NCI-H1694 (cell line): ENCODE results near the gene PSMD1.
"Not testable (repeated sequence)": the region's sequence is repeated elsewhere in the genome, so short reads cannot be mapped to it uniquely, and the experiment has no call there.

Experiments
- DNase-seq: peaks from one replicate; lab custom pipeline; 2025; lab: John Stamatoyannopoulos, UW

Gene PSMD1

DNA sequence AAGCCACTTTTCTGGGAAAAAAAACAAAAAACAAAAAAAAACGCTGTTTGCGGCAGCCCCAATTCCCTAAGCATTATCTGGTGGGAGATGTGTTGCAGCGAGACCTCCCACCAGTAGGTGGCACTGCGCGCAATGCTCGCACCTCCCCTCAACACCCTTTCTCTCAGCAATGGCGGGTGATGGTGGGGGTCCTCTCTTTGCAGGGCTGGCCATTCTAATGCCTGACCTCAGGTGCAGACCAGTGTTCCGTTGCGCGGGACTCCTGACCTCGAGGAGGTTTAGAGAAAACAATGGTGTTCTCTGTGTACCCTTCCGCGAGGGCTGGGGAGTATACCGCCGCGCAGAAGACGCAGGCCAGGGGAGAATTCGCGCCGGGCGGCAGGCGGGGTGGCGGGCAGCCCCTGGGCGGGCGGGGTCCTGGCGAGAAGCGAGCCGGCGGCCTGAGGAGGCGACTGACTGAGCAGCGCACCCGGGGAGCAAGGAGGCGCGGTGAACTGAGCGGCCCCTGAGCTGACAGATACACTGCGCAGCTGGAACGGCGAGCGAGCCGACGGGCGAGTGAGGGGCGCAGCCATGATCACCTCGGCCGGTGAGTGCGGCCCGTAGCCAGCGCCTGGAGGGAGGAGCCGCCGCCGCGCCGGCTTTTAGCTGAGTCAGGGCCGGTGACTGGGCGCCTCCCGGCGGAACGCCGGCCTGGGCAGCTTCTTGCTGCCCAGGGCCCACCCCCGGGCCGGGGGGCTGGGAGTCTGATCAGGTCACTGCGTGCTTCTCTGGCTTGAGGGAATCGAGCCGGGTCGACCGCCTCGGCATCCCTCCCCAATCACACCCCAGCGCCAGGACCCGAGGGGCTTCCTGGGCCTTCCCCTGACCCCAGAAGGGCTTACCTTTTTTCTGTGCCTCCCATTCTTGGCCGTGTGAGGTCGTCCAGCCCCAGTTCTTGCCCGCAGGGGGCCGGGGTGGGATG lies at the start of gene PSMD1:
Gene PSMD1, plus strand, starts transcription at position 415 of the 964 bp plus-strand sequence. Its CDS starts 159 bp downstream, at position 574.
- peak; percentile 93 for DNase-seq

DNA sequence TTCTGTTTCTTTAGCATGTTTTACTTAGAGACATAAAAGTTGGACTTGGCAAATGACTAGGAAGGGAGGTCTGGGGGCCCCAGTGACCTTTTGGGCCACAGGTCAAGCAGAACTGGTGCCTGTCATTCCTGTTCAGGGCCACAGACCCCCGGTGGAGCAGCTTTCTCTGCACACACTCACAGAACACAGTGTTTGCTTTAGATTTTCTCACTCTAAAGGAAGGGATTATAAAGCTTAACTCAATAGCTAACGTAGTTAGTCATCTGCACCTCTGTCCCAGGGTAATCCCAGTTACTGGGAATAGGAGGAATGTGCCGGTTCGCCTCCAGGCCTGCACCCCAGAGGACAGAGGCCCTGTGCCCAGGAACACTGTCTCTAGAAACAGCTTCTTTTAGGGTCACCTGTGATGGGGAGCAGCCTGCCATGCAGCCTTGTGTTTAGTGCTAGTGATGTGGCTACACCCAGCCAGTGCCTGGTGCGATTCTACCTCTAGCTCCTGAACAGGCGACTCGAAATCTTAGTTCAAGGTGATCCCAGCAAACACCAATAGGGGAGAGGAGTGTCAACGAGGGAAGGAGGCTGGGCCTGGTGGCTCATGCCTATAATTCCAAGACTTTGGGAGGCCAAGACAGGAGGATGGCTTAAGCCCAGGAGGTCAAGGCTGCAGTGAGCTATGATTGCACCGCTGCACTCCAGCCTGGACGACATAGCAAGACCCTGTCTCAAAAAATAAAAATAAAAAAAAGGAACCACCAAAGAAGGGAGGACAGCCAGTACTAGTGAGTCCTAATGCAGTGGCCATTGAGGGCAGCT lies 49.2 kb upstream of the PSMD1 start:
- DNase-seq, result no peak

DNA sequence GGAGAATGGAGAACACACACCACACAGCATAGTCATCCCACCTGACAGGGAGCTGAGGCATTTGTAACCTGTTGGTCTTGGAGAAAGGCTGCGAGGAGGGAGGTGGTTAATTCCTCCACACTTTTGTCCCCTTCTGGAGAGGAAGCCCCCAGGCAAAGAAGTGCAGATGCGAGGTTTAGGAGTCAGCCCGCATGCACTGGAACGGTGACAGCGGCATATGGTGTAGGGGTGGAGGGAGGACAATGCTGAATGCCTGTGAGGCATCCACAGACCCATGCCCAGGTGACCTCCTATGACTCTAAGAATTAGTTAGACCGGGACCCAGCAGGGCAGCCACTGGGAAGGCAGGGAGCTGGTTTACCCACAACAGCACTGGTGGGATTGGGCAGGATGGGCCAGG lies 48.5 kb upstream of the PSMD1 start:
- no peak for DNase-seq

DNA sequence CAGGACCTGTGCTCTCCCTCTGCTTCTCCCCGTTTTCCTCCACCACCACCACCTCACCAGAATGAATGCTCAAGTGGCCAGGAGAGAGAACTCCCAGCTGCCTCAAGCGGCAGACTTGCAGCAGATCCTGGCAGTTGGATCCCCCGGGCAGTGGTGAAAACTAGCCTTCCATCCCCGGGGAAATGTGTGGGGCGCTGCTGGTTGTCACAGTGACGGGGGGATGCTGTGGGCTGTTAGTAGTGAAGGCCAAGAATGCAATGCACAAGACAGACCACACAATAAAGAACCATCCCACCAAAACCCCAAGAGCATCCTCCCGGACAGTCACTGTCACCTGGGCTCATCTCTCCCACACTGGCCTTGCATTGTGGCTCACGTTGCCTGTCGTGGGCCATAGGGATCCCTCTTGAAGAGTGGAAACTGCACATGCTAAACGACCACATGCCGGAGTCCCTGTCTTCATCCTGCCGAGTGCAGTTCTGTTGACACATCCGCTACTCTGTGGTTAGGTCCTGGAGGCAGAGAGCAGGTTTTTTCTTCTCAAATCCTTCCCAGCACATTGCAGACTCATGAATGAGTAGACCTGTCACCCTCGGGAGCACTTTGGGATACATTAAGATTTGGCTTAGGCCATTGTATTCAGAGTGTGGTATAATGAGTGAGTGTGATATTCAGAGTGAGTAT lies 47.3 kb upstream of the PSMD1 start:
- no peak for DNase-seq

DNA sequence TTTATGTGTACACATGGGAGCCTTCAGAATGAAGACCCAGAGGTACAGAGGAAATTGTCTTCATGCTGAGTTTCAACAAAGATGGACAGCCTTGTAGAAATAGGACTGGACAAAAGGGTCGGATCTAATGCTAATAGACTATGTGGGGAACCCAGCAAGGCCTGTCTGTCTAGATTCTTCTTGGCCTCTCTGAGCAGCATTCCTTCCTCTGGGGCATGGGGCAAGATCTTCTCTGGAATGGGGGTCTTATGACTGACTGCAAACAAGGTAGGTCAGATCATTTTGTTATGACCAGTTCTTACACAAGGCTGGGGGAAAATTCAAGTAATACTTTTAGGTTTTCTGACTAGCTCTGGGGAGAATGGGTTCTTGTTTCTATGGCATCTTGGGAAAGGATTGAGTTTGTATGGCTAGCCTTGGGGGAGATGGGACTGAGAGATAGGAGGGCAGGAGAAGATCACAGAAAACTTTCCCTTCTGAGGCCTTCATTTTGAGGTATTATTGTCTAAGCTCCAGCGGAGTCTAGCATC lies 46.4 kb upstream of the PSMD1 start:
- no peak for DNase-seq

DNA sequence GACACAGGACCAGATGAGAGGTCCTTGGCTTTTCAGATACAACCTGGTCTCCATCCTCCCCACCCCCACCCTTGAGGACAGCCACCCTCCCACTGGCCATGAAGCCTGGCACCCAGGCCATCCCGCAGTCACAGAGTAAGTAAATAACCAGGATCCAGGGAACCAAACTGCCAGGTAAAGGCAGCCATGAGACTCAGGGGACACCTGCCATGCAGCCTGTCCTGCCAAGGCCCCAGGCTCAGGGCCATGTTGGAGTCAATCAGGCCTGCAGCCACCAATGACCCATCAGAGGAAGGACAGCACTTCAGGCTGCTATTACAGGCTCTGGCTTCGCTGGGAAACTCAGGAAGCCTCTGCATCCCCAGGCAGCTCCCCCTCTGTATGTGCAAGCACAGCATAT lies 45.1 kb upstream of the PSMD1 start:
- DNase-seq, result no peak

DNA sequence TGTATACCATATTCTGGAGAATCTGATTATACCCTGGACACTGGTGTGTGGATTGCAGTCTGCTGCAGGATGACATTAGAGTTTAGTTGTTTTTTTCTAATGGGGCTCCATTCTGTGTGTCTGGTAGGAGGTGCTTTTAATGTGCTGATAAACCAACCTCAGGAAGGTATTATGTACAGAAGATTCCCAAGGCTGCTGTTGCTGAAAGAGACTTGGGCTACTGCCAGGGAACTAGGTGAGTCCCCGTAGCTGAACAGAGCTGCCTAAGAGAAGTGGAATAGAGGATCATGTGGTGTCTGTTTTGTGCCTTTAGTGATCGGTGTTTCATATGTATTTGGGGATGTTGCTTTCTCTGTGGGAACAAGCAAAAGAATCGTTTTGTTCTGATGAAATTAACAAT lies 44.2 kb upstream of the PSMD1 start:
- no peak for DNase-seq

DNA sequence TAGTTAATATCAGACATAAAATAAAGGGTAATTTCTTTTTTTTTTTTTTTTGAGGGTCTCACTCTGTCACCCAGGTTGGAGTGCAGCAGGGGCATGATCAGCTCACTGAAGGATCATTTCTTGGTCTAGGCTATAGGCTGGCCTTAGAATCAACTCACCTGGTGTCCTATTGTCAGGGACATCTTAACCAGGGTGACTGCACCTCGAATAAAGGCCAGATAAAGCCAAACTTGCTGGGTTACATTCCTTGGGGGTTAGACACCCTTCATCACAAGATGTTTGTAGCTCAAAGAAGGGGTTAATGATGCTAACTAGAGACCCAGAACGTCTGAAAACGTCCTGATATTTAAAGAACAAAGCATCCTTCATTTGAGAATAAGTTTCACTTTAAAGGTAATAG lies 42.8 kb upstream of the PSMD1 start:
- DNase-seq, result no peak

DNA sequence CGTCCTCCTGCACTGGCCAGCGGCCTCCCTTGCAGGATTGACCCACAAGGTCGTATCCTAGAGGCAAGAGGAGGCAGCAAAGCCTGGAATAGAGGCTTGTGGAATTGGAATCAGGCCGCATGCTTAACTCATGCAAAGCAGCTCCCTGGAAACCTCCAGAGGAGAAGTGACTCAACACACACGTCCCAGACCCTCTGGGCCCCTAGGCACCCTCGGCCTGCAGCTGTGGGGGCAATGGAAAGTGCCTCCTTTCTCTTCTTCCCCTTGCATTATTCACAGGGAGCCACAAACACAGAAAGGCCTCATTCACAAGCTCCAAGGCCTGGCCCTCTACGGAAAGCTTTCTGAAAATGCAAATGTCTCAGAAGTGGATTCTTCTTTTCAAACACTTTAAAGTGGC lies 41.2 kb upstream of the PSMD1 start:
- no peak for DNase-seq

DNA sequence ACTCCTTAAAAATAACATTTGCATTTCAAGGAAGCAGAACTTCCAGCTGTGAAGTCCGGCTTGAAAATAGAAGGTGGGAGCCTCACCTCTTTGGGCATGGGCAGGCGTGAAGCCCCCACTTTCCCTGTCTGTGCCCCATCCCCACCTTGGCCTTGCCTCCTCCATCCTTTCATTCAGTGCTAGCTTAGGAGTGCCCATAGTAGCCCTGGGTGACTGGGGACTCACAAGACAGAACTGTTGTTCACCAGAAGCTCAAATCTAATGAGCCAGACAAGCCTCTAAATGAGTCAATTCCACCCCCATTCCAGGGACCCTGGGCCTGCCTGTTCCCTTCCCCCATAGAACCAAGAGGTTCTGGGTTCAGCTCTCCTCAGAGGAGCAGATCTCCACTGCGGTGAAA lies 40.7 kb upstream of the PSMD1 start:
- no peak for DNase-seq

DNA sequence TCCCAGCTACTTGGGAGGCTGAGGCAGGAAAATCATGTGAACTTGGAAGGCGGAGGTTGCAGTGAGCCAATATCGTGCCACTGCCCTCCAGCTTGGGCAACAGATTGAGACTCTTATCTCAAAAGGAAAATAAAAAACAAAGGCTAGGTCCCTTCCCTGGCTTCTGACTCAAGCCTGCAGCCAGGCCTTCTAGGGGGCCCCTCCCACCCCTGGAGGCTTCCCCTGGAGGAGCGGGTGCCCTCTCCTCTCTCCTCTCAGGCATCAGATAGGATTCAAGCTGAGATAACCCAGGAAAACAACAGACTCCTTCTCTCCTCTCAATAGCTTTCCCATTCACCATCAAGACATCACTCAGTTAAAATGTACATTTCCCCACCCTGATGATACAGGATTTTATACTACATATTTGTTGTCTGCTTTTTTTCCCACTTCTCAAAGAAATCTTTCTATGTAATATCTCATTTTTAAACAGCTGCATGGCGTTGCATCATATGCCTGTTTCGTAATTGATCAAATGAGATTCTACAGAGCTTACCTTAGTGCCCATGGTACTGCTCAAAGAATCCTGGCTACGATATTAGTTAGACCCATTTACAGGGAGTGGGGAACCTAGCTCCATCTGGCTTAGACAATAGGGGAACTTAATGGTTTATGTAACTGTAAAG lies 40.0 kb upstream of the PSMD1 start:
- no peak for DNase-seq

DNA sequence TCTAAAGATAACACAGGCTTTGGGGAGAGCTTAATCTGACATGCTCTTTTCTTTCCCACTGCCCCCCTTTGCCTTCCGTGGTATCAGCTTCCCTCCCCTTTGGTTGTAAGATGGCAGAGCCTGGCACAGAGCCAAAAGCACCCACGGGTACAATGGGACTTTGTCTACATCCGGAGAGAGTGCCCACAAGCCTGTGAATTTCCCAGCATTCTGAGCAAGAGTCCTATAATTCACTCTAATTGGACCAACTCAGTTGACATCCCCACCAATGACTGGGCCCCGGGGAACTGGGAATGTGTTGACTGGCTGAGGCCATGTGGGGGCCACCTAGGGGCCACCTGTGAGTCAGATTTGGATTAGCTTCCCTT lies 39.5 kb upstream of the PSMD1 start:
- no peak for DNase-seq

DNA sequence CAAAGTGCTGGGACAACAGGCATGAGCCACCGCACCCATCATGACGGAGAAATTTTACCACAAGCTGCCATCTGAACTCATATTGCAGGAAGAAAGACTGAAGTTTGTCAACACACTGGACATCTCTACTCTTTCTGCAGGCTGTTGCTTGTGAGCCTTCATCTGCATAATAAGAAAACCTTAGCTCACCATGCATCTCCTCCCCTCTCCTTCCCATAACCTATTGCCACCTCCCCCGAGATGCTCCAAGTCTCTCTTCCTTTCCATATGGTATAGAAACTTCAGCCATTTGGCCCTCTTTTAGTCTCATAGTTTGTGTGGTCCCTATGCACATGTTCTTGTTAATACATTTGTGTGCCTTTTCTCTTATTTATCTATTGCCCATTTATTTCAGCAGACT lies 38.5 kb upstream of the PSMD1 start:
- no peak for DNase-seq

DNA sequence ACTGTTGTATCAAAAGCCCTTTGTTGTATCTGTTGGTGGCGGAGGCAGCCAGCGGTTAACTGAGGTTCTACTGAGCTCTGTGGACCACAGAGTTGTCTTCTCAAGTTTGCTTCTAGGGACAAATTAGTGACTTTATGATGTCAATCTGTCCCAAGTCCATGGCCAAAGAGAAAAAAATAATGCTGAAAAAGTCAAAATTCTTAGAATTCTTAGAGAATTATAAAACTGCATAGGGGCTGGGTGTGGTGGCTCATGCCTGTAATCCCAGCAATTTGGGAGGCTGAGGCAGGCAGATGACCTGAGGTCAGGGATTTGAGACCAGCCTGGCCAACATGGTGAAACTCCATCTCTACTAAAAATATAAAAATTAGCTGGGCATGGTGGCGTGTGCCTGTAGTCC lies 31.6 kb upstream of the PSMD1 start:
- not testable (repeated sequence) for DNase-seq

DNA sequence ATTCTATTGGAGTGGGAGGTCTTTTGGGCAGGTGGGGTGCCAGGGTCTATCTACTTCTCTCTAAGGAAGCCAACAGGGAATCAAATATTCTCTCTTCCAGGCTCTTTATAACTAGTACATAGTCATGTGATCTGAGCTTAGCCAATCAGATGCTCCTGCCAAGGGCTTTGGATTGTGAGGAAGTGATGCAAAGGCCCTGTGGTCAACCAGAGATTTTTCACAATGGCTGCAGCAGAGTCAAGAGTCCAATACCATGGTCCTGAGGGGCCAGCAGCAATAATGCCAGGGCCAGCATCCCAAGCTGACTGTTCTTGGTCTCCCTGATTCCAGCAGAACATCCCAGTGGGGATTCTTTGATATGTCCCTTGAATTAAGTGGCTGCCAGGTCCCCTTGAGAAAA lies 27.8 kb upstream of the PSMD1 start:
- DNase-seq, result no peak

DNA sequence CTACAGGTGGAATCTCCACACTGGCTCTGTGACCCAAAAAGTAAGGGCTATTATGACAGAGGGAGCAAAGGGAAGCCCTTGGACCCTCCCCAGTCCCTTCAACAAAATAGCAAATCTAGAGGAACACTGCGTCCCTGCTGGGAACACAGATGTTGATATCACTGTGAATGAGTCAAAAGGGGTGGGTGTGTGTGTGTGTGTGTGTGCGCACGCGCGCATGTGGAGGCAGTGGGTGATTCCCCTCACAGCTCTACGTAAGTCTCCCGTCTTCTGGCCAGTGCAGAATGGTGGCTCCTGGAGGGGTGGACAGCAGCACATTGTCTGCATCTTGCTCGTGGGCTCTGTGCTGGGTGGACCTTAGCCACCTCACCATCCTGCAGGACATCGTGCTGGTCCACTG lies 27.1 kb upstream of the PSMD1 start:
- no peak for DNase-seq

DNA sequence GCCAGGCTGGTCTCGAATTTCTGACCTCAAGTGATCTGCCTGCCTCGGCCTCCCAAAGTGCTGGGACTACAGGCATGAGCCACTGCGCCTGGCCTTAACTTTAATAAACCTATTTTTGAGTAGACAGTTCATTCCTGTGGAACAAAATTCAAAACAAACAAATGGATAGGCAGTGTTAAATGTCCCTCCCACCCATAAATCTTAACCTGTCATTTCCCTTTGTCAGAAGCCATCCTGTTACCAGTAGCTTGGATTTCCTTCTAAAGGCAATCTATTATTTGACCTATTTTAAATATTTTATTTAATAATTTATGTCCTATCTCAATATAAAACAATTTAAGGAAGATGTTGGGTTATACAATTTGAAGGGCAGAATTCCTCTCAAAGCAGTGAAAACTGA lies 25.9 kb upstream of the PSMD1 start:
- no peak for DNase-seq

DNA sequence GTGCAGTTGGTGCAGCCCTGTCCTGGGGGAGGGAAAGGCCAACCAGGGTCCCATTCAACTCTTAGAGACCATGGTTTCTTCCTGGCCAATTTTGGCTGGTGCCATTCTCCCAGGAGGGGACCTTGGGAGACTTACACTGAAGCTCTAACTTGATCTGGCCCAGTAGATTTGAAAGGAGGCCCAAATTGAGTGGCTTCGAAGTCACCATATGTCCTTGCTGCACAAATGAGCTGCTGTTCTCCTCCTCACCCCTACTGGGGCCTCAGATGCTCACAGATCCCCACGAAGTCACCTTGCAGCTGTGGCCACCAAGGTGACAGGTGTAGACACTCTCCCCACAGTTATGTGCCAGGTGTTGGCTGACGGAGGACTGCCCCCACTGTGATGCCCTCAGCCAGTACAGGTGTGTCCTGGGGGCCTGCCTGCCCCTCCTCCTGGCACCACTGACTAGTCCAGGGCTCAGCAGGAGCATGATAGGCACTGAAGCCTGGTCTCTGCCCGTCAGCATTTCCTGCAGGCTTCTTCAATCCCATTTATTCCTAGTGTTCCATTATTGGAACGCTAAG lies 24.0 kb upstream of the PSMD1 start:
- DNase-seq, result no peak

DNA sequence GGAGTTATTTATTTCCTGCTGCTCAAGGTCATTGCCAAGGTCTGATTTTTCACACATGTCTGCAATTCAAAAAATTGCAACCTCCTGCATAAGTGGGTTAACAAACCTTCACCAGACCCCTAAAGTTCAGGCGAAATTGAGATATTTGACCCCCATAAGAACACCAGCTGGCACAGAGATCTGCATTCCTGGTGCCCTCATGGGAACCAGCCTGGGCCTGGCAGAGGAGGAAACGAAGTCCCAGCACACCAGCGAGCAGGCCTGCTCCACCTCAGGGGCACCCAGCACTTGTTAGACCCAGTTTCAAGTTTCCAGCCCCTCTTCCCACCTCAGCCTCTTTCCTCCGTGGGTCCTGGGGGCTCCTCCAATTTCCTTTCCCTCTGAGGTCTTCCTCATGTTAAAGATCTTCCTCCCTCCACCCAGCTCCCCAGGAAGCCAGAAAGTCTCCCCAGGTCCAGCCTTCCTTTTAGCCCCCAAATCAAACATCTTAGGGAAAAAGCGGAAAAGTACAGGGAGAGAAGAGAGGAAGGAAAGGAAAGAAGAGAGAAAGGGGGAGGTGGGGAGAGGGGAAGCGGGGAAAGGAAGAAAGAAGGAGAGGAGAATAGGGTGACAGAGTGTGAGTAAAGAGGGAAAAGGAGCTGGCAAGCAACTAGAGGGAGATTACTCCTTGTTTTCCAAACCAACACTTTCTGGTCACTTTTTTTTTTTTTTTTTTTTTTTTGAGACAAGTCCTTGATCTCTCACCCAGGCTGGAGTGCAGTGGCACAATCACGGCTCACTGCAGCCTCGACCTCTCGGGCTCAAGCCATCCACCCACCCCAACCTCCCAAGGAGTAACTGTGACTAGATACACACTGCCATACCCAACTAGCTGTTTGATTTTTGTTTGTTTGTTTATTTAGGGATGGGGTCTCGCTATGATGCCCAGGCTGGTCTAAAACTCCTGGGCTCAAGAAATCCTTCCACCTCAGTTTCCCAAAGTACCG lies 23.2 kb upstream of the PSMD1 start:
- no peak for DNase-seq

DNA sequence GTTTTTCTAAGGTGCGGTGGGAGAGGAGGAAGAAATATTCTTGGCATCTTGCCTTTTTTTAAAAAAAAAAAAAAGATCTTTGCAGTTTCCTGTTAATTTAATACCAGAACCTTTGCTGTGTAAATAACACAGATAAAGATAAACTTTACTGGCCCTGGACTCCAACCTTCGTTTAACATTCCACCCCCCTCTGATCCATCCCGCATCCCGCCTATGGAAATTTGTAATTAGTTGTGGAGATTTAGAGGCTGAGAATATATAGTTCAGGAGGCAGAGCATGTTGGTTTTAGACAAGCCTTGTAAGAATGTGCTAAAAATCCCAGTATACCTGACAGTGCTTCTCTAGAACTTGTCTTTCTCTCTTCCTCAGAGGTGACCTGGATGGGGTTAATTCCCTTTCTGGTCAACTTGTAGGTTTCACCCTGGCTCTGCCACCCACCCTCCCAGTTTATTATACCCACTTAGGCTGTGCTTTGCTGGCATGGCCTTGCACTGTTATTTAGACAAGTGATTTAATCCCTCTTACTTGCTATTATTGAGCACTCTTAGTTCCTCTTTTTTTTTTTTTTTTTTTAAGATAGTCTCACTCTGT lies 22.3 kb upstream of the PSMD1 start:
- no peak for DNase-seq
